ENCODE data around the gene PKD1.

PKD1 gene

DNA sequence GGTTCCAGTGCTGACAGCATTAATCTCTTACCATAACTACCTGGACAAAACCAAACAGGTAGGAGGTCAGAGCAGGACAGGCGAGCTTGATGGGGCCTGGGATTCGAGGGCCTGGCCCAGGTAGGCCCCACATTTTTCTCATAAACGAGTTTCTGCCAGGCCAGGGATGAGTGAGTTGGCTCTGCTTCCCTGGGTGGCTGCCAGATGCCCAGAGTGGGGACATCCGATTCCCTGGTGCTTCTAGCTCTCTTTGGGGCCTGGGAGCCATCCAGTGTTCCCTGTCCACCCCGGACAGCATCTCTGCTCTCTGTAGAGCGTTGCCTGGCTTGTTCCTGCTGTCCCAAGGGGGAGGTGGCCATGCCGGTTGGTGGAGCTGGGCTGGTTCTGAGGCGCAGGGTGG lies 62.8 kb downstream of the PKD1 start:
- CTCF ChIA-PET = interaction anchor here (1.1 kb wide), 1 partner anchor 51 kb away, joined by 3 read pairs; no protein-coding TSS in a partner anchor
- no peak for DNase-seq (ENCODE audit: low read depth, low spot score)
- no peak overlapping the region for H3K4me3 ChIP-seq (ENCODE audit: low read depth, low read length)
- POLR2A ChIA-PET = interaction anchor here (0.8 to 2.3 kb wide), 3 partner anchors 13 to 25 kb away, joined by 4 to 7 read pairs (median 6); partner anchors contain the start of genes NTHL1 and TSC2
- TF ChIP-seq, protein P1, sequence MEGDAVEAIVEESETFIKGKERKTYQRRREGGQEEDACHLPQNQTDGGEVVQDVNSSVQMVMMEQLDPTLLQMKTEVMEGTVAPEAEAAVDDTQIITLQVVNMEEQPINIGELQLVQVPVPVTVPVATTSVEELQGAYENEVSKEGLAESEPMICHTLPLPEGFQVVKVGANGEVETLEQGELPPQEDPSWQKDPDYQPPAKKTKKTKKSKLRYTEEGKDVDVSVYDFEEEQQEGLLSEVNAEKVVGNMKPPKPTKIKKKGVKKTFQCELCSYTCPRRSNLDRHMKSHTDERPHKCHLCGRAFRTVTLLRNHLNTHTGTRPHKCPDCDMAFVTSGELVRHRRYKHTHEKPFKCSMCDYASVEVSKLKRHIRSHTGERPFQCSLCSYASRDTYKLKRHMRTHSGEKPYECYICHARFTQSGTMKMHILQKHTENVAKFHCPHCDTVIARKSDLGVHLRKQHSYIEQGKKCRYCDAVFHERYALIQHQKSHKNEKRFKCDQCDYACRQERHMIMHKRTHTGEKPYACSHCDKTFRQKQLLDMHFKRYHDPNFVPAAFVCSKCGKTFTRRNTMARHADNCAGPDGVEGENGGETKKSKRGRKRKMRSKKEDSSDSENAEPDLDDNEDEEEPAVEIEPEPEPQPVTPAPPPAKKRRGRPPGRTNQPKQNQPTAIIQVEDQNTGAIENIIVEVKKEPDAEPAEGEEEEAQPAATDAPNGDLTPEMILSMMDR (IDR thresholded peaks at IDR 0.05; ENCODE audit: insufficient read depth, low read length, missing control alignments) = no peak

DNA sequence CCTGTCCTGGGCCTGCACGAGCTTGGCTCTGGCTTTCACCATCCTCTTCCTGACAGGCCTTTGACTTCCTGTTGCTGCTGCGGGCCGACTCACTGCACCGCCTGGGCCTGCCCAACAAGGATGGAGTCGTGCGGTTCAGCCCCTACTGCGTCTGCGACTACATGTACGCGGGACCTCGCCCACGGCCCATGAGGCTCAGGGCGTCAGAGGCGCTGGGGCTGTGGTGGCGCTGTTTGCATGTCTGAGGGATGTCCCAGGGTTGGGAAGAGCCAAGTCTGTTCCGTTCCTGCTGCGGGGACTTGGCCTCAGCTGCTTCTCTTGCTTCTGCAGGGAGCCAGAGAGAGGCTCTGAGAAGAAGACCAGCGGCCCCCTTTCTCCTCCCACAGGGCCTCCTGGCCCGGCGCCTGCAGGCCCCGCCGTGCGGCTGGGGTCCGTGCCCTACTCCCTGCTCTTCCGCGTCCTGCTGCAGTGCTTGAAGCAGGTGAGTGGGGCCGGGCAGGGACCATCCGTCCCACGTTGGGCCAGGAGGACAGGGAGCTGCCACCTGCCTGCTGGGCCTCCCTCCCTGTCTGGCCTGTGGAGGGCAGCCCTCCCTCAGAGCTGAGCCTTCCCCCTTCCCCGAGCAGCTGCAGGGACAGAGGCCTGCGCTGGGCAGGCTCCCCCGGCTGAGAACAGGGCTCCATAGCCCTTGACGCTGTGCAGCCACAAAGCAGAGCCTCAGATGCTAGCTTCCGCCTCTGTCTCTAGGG lies 64.1 kb downstream of the PKD1 start:
- TF ChIP-seq, protein P1 (IDR thresholded peaks at IDR 0.05; ENCODE audit: insufficient read depth, low read length, missing control alignments) = no peak
- DNase-seq (ENCODE audit: low read depth, low spot score) = no peak
- ChIA-PET CTCF (interaction anchor here (0.8 to 0.9 kb wide), 2 partner anchors 49 to 69 kb away, joined by 3 to 6 read pairs; no protein-coding TSS in a partner anchor), POLR2A (interaction anchor here (1.7 to 2.3 kb wide), 2 partner anchors 14 to 24 kb away, joined by 4 to 7 read pairs; partner anchors contain the start of genes NTHL1 and TSC2)
- H3K4me3 ChIP-seq (ENCODE audit: low read depth, low read length) = no peak overlapping the region

DNA sequence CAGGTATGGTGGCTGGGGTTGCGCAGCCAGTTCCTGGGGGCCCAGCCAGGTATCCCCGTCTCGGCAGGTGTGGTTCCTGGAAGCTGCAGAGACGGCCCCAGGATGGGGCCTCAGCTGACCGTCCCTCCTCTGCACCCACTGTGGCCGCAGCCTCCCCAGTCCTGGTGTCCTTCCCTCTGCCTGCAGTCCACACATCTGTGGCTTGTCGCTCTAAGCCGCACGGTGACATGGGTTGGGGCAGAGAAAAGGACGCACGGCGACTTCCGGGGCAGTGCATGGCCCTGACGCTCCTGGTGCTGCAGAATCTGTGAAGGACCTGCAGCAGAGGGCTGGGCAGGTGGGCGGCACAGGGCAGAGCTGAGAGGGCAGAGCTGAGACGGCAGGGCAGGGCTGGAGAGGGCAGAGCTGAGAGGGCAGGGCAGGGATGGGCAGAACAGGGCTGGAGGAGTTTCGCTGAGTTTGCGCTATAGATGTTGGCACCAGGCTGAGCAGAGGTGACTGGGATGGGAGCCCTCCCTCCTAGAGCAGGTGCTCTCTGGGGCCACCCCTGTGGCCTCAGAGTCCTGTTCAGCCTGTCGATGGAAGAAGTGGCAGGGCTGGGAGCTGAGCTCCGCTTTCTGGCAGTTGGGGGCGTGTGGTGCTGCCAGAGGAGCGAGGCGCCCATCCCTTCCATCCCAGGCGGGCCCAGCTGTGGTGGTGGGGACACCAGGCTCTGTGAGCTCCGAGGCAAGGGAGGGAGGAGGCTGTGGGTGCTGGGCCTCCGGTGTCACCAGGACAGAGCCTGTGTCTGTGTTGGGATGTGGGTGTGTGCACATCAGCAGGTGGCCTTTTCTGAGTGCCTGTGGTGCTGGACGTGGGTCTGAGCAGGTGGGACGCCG lies 64.9 kb downstream of the PKD1 start:
- POLR2A ChIA-PET = interaction anchor here (1.1 kb wide), 1 partner anchor 23 kb away, joined by 5 read pairs; the partner anchor contains the start of genes NTHL1 and TSC2

DNA sequence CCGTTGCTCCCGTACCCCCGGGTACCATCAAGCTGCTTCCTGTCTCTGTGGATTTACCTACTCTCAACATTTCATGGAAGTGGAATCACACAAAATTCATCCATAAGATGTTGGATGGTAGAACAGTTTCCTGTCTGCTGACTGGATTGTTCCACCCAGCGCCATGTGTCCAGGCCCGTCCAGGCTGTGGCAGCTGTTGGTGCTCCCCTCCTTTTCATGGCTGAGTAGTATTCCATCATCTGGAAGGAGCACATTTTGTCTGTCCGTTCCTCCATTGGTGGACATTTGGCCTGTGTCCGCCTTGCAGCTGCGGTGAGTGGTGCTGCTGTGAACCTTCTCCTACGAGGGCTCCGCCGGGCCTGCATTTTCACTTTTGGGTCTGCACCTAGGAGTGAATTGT lies 69.6 kb downstream of the PKD1 start:
- ChIA-PET CTCF (interaction anchor here (0.7 to 2.4 kb wide), 4 partner anchors 11 to 74 kb away, joined by 3 to 10 read pairs (median 4); no protein-coding TSS in a partner anchor), POLR2A (interaction anchor here (0.7 kb wide), 1 partner anchor 101 kb away, joined by 3 read pairs; the partner anchor contains the start of gene RPS2)
- no peak overlapping the region for H3K4me3 ChIP-seq (ENCODE audit: low read depth, low read length)
- DNase-seq (ENCODE audit: low read depth, low spot score) = no peak
- TF ChIP-seq, protein P1 (IDR thresholded peaks at IDR 0.05; ENCODE audit: insufficient read depth, low read length, missing control alignments) = no peak

More for the DNA sequence above, 64.9 kb downstream of the PKD1 start:
- TF ChIP-seq, protein P1 (IDR thresholded peaks at IDR 0.05; ENCODE audit: insufficient read depth, low read length, missing control alignments) = no peak
- no peak overlapping the region for H3K4me3 ChIP-seq (ENCODE audit: low read depth, low read length)
- CTCF ChIA-PET = interaction anchor here (1.2 kb wide), 1 partner anchor 48 kb away, joined by 3 read pairs; no protein-coding TSS in a partner anchor
- no peak for DNase-seq (ENCODE audit: low read depth, low spot score)

DNA sequence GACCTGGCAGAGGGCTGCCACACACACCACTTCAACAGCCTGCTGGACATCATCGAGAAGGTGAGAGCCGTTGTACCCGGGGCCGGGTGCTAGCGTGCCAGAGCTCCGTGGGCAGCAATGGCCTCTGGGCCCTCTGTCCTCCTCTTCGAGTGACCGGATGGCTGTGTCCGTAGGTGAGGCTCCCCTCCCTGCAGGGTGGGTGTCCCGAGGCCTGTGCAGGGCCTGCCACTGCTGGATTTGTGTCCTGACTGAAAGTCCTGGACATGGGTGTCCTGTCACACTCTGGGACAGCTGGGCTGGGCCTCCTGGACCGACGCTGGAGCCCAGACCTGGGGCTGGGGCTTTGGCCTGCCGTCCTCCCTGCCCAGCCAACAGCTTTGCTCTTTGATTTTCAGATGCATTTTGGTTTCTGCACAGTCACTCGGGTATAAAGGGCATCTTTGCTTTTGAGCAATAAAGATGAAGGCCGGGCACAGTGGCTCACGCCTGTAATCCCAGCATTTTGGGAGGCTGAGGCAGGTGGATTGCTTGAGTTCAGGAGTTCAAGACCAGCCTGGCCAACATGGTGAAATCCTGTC lies 71.2 kb downstream of the PKD1 start:
- ChIA-PET POLR2A (no interaction called here), CTCF (interaction anchor here (1.4 to 2.4 kb wide), 2 partner anchors 9 to 76 kb away, joined by 3 to 10 read pairs; no protein-coding TSS in a partner anchor)
- no peak overlapping the region for H3K4me3 ChIP-seq (ENCODE audit: low read depth, low read length)
- TF ChIP-seq, protein P1 (IDR thresholded peaks at IDR 0.05; ENCODE audit: insufficient read depth, low read length, missing control alignments) = no peak
- no peak for DNase-seq (ENCODE audit: low read depth, low spot score)

Data from AG04449 (cell line).